ENCODE measurements around the gene POLR3A.
"Not testable (repeated sequence)": the region's sequence is repeated elsewhere in the genome, so short reads cannot be mapped to it uniquely, and the experiment has no call there.

The POLR3A gene

GRCh38 chr10:78029269-78030226, at the start of gene POLR3A:
Gene POLR3A (minus strand): TSS chr10:78029515. CDS start chr10:78029407, 108 bp downstream.
- DNase-seq: peak; percentile 97 to 98 (median 98)

GRCh38 chr10:78078539-78079330, 49.4 kb upstream of the POLR3A start:
- no peak for DNase-seq

GRCh38 chr10:78075806-78076205, 46.5 kb upstream of the POLR3A start:
- DNase-seq: not testable (repeated sequence)

GRCh38 chr10:78072504-78072903, 43.2 kb upstream of the POLR3A start:
- DNase-seq: no peak

GRCh38 chr10:78071857-78072179, 42.5 kb upstream of the POLR3A start:
- DNase-seq: no peak

- DNase-seq: no peak
Measured at GRCh38 chr10:78071140-78071856, 42.0 kb upstream of the POLR3A start.

GRCh38 chr10:78070726-78071125, 41.4 kb upstream of the POLR3A start:
- no peak for DNase-seq

- DNase-seq: not testable (repeated sequence)
Measured at GRCh38 chr10:78070064-78070463, 40.7 kb upstream of the POLR3A start.

GRCh38 chr10:78069151-78069550, 39.8 kb upstream of the POLR3A start:
- DNase-seq: no peak

GRCh38 chr10:78066728-78067430, 37.6 kb upstream of the POLR3A start:
- DNase-seq: no peak

GRCh38 chr10:78066012-78066411, 36.7 kb upstream of the POLR3A start:
- DNase-seq: no peak

GRCh38 chr10:78065611-78066010, 36.3 kb upstream of the POLR3A start:
- DNase-seq: no peak

- not testable (repeated sequence) for DNase-seq
Measured at GRCh38 chr10:78064919-78065318, 35.6 kb upstream of the POLR3A start.

- DNase-seq: no peak
Measured at GRCh38 chr10:78063236-78063635, 33.9 kb upstream of the POLR3A start.

GRCh38 chr10:78062296-78062695, 33.0 kb upstream of the POLR3A start:
- no peak for DNase-seq

- DNase-seq: no peak
Measured at GRCh38 chr10:78059906-78060702, 30.8 kb upstream of the POLR3A start.

- DNase-seq: no peak
Measured at GRCh38 chr10:78058562-78058961, 29.2 kb upstream of the POLR3A start.

GRCh38 chr10:78053211-78053868, 24.0 kb upstream of the POLR3A start:
- no peak for DNase-seq

GRCh38 chr10:78049851-78050250, 20.5 kb upstream of the POLR3A start:
- DNase-seq: peak; percentile 54 to 59 (median 56)

- peak; percentile 84 to 93 (median 92) for DNase-seq
Measured at GRCh38 chr10:78047314-78047891, 18.1 kb upstream of the POLR3A start.
